K562 (cell line): ENCODE results near the gene ODAD3. TPM values are rescaled to one million over a fixed set of nuclear protein-coding genes. Genes with fewer than 3 reads are reported as not detected.

Experiments used
- ARID3A ChIP-seq: IDR thresholded peaks from 2 replicates; pipeline ENCODE4 v1.6.1; 2012; ENCODE audit warnings: low read depth, low read length, improper control_type of control experiment, borderline replicate concordance
- ATF7 ChIP-seq: fragments of 450-650 bp; IDR thresholded peaks from 2 replicates; pipeline ENCODE4 v1.7.1; 2014; ENCODE audit warnings: mild to moderate bottlenecking, moderate library complexity
- CREM ChIP-seq: IDR thresholded peaks from 2 replicates; pipeline ENCODE4 v1.6.1; 2014; ENCODE audit warnings: antibody characterized with exemption, low read depth
- DMBX1 ChIP-seq: fragments of 250-450 bp; sonication (Bioruptor Pico); IDR thresholded peaks from 2 replicates; pipeline ENCODE4 v1.8.0; 2022; ENCODE audit warnings: inconsistent platforms, mild to moderate bottlenecking, moderate library complexity, borderline replicate concordance
- ELF2 ChIP-seq: fragments of 250-450 bp; sonication (Bioruptor Pico); IDR thresholded peaks from 2 replicates; pipeline ENCODE4 v1.5.0; 2021; ENCODE audit warnings: mild to moderate bottlenecking
- FOXK1 ChIP-seq: sonication (generic); formaldehyde crosslinking; IDR thresholded peaks from 2 replicates; pipeline ENCODE4 v1.8.0; 2022; ENCODE audit warnings: missing genetic modification reagents, mild to moderate bottlenecking, borderline replicate concordance
- GTF2E2 ChIP-seq: fragments of 200-800 bp; sonication (Bioruptor generic); IDR thresholded peaks from 2 replicates; pipeline ENCODE4 v1.6.1; 2016; ENCODE audit warnings: missing genetic modification characterization, missing compliant biosample characterization
- JUNB ChIP-seq: fragments of 450-650 bp; formaldehyde crosslinking; conservative IDR thresholded peaks from 2 replicates; pipeline ENCODE4 v1.4.0; 2020; ENCODE audit warnings: mild to moderate bottlenecking
- MEIS2 ChIP-seq: fragments of 450-650 bp; IDR thresholded peaks from 2 replicates; pipeline ENCODE4 v1.6.1; 2014; ENCODE audit warnings: mild to moderate bottlenecking; ENCODE audit not compliant: partially characterized antibody
- MTA3 ChIP-seq: fragments of 450-650 bp; formaldehyde crosslinking; IDR thresholded peaks from 2 replicates; pipeline ENCODE4 v1.6.1; 2017; ENCODE audit warnings: mild to moderate bottlenecking, borderline replicate concordance
- NFYB ChIP-seq: IDR thresholded peaks from 2 replicates; pipeline ENCODE4 v1.6.1; 2011; ENCODE audit warnings: mild to moderate bottlenecking, moderate library complexity; ENCODE audit not compliant: insufficient read length; ENCODE audit errors: extremely low read depth
- NR1H2 ChIP-seq: sonication (generic); formaldehyde crosslinking; IDR thresholded peaks from 2 replicates; pipeline ENCODE4 v1.4.0; 2020; ENCODE audit warnings: mild to moderate bottlenecking, missing genetic modification reagents
- NR3C1 ChIP-seq: sonication (generic); formaldehyde crosslinking; IDR thresholded peaks from 2 replicates; pipeline ENCODE4 v1.8.1; 2022; ENCODE audit warnings: missing genetic modification reagents
- PKNOX1 ChIP-seq: fragments of 450-650 bp; IDR thresholded peaks from 2 replicates; pipeline ENCODE4 v1.6.1; 2016
- RCOR1 ChIP-seq, 2 experiments: IDR thresholded peaks; 2 replicates each; pipeline ENCODE4 v1.6.1; 2012; ENCODE audit warnings: low read depth in 2 of 2, low read length in 2 of 2, borderline replicate concordance in 1 of 2, improper control_type of control experiment in 1 of 2
- SRF ChIP-seq, 2 experiments: fragments of 250-450, 450-650 bp in 1 of 2; sonication (Bioruptor Pico) in 1 of 2; sonication (generic) in 1 of 2; formaldehyde crosslinking; IDR thresholded peaks; 2 replicates each; pipeline versions ENCODE4 v1.5.0 to v1.5.1; 2020 to 2022; ENCODE audit warnings: mild to moderate bottlenecking in 1 of 2, missing genetic modification reagents in 1 of 2
- ZBTB33 ChIP-seq: sonication (generic); formaldehyde crosslinking; IDR thresholded peaks from 2 replicates; pipeline ENCODE4 v1.8.1; 2023; ENCODE audit warnings: mild to moderate bottlenecking, missing genetic modification reagents
- ZNF644 ChIP-seq: fragments of 200-800 bp; sonication (Bioruptor generic); IDR thresholded peaks from 2 replicates; pipeline ENCODE4 v1.6.1; 2016; ENCODE audit warnings: low read depth, missing genetic modification characterization, missing compliant biosample characterization
- ZNF778 ChIP-seq: fragments of 450-650 bp; formaldehyde crosslinking; IDR thresholded peaks from 2 replicates; pipeline ENCODE4 v1.4.0; 2020; ENCODE audit warnings: mild to moderate bottlenecking, moderate library complexity
- ZNF79 ChIP-seq: fragments of 250-450 bp; sonication (Bioruptor Pico); IDR thresholded peaks from 2 replicates; pipeline ENCODE4 v1.4.0; 2020; ENCODE audit warnings: low read depth, mild to moderate bottlenecking, moderate library complexity
- polyA plus RNA-seq, 8 experiments: library from polyadenylated mRNA; depleted of rRNA in 4 of 8; stranded (reverse) in 5 of 8; unstranded in 3 of 8; fragments of >200 nt; fragmentation: Nextera tagmentation in 2 of 8; fragmentation: Illumina TruSeq in 1 of 8; extraction: Ambion mirVana in 2 of 8; extraction: Trizol in 1 of 8; gene quantifications; 2 replicates each; pipeline versions ENCODE4 v1.2.1 to v1.2.3, GENCODE V29; 2011 to 2014; ENCODE audit warnings: inconsistent platforms in 1 of 8, missing spikeins in 1 of 8
- total RNA-seq, 7 experiments: library from RNA; depleted of rRNA in 6 of 7; stranded (reverse); fragments of >200 nt in 6 of 7; fragmentation: Illumina TruSeq in 2 of 7; extraction: Trizol in 2 of 7; gene quantifications; 2 replicates each; pipeline versions ENCODE4 v1.2.1 to v1.2.3, GENCODE V29; 2011 to 2021; ENCODE audit warnings: low replicate concordance in 1 of 7
- TF ChIP-seq, protein P1 (sequence below): sonication (generic); formaldehyde crosslinking; IDR thresholded peaks from 2 replicates; pipeline ENCODE4 v1.8.1; 2023; ENCODE audit warnings: mild to moderate bottlenecking, missing genetic modification reagents

Gene ODAD3
- total and polyA plus RNA-seq, 9 of the 15 experiments (the other 6 are each of a cell fraction or from before 2014, with no cell fraction given), result 0.07 to 0.72 (median 0.14) TPM; not detected in 2

DNA sequence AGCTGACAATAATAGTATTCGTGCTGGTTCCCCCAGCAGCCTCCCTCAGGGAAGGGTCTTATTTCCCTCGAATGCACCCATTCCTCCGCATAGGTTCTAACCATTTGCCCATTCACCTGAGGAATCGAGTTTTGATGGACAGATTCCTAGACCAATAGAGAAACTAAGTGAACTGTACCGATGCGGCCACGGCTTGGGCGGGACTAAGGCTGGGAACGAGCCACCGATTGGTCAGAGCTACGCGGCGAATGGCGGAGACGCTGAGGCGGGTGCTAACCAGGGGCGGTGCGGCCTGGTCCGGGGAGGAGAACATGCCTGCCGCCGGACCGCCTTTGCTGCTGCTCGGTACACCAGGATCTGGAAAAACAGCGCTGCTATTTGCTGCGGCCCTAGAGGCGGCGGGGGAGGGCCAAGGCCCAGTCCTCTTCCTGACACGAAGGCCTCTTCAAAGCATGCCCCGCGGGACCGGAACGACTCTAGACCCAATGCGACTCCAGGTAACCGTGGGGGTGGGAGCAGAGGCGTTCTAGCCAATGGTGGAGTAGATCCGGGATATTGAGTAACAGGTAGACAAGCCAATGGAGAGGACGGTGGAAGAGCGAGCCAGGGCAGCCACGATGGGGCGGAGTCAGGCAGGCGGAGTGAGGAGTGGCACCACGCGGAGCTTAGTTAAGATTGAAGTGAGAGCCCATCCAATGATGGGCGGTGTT lies 60.3 kb downstream of the ODAD3 start, which contains the start of gene SWSAP1 (continued):
- TF ChIP-seq NR3C1 (CRISPR knock-in tag) (no peak), ATF7 (peak; percentile 87), ZBTB33 (CRISPR knock-in tag) (peak; percentile 62), DMBX1 (CRISPR knock-in tag) (0 out of 2 replicates have a peak, but pooled peaks have one; percentile 21), SRF (CRISPR knock-in tag; IDR thresholded peaks at IDR 0.05) (peak; percentile 26 to 46; a peak in 1 of 4 replicates), MEIS2 (peak; percentile 50), JUNB (CRISPR knock-in tag) (no peak), PKNOX1 (peak; percentile 99), ARID3A (peak; percentile 71; the same call in 1 of the 2 replicates), GTF2E2 (tag) (peak; percentile 44), NFYB (peak; percentile 92), ZNF644 (no peak; the same call in 1 of the 2 replicates), ZNF778 (CRISPR knock-in tag) (no peak), RCOR1 (IDR thresholded peaks at IDR 0.05; ENCODE audit: borderline replicate concordance in 1 of 2, low read depth in 2 of 2, low read length in 2 of 2) (0 out of 4 replicates have a peak, but pooled peaks of 1 of the 2 experiments have one; percentile 2), MTA3 (peak; percentile 83; the same call in 1 of the 2 replicates), FOXK1 (CRISPR knock-in tag) (no peak), ZNF79 (CRISPR knock-in tag) (no peak), CREM (peak; percentile 71), NR1H2 (CRISPR knock-in tag) (no peak), ELF2 (CRISPR knock-in tag) (no peak)
- TF ChIP-seq, protein P1, sequence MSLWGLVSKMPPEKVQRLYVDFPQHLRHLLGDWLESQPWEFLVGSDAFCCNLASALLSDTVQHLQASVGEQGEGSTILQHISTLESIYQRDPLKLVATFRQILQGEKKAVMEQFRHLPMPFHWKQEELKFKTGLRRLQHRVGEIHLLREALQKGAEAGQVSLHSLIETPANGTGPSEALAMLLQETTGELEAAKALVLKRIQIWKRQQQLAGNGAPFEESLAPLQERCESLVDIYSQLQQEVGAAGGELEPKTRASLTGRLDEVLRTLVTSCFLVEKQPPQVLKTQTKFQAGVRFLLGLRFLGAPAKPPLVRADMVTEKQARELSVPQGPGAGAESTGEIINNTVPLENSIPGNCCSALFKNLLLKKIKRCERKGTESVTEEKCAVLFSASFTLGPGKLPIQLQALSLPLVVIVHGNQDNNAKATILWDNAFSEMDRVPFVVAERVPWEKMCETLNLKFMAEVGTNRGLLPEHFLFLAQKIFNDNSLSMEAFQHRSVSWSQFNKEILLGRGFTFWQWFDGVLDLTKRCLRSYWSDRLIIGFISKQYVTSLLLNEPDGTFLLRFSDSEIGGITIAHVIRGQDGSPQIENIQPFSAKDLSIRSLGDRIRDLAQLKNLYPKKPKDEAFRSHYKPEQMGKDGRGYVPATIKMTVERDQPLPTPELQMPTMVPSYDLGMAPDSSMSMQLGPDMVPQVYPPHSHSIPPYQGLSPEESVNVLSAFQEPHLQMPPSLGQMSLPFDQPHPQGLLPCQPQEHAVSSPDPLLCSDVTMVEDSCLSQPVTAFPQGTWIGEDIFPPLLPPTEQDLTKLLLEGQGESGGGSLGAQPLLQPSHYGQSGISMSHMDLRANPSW (CRISPR knock-in tag), result no peak; the same call in 1 of the 2 replicates
